ENCODE data around the gene JADE1. TPM values are rescaled to one million over a fixed set of nuclear protein-coding genes. Genes with fewer than 3 reads are reported as not detected.

JADE1 gene
- total RNA-seq, 2 experiments from 2014 or later = 43.1 to 64.0 TPM

DNA sequence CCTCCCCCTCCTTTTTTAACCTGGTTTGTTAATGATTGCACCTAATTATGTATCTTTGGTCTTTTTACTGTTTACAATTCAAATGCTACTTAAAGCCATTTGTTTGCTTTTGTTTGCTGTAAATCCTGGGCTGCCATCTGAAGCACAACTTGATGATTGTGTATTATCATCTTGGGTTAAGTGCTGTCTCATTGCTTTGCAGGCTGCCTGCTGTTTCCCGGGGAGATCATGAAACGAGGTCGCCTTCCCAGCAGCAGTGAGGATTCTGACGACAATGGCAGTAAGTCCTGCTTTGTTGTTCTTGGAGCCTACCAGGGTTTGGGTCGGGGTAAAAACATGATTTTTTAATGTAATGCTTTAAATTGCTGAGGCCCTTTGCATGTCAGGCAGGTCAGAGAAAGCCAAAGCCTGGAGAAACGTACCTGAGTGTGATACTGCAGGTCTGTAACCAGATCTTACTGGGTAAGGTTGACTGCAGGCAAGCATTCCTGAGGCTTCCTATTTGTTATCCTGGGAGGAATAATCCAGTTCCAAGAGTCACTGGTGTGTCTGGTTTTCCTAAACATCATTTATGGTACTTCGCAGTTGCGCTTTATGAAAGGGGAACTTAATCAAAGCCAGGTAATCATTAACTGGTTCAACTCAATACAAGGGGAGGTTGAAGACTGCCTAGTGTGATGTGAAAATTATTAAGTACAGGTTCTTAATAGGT is 22.2 kb downstream of the JADE1 start:
- no peak for TF ChIP-seq CTCF (conservative IDR thresholded peaks at IDR 0.05; ENCODE audit: low read length)
- no peak for TF ChIP-seq EZH2phosphoT487 (IDR thresholded peaks at IDR 0.05; ENCODE audit: borderline replicate concordance, low read depth, low read length)
- no peaks in the 10 kb centered on the region for H3K9me3 ChIP-seq (ENCODE audit: low read length)
- BruUV-seq (replicated peaks) = no TSS peak
- ChIA-PET CTCF (ENCODE audit: unreplicated experiment) (interaction anchor here (1.0 kb wide), 1 partner anchor 11 kb away, joined by 4 read pairs; no protein-coding TSS in a partner anchor), POLR2A (interaction anchor here (0.8 to 6.9 kb wide), 3 partner anchors 9 to 18 kb away, joined by 4 to 62 read pairs (median 8); no protein-coding TSS in a partner anchor)
- peak overlapping the region; percentile 84 for H3K27ac ChIP-seq (ENCODE audit: low read depth, low read length, poor library complexity, severe bottlenecking)
- no peaks in the 10 kb centered on the region for H3K9me2 ChIP-seq (ENCODE audit: insufficient read depth, low read length)
- intact Hi-C loops (cut with micrococcal nuclease; ENCODE audit: unreplicated experiment) = loop anchor here (2.0 kb wide), 1 partner anchor 21 kb away; no protein-coding TSS in a partner anchor
- H3K4me1 ChIP-seq (ENCODE audit: insufficient read depth, low read length, poor library complexity, severe bottlenecking) = peaks cover 63% of the 10 kb centered on the region
- no peak for DNase-seq (ENCODE audit: low spot score)
- peaks cover 49% of the 10 kb centered on the region for H4K20me1 ChIP-seq (ENCODE audit: insufficient read depth, low read length)
- peaks cover 98% of the 10 kb centered on the region for H3K79me2 ChIP-seq (ENCODE audit: insufficient read depth, low read depth, low read length)
- peaks cover 93% of the 10 kb centered on the region for H3K36me3 ChIP-seq (ENCODE audit: insufficient read depth, low read length)
- peak overlapping the region; percentile 70 for H3K4me2 ChIP-seq (ENCODE audit: low read length)
- no peak overlapping the region for H2AFZ ChIP-seq (ENCODE audit: low read length)
- peak overlapping the region; percentile 41 for H3K4me3 ChIP-seq (ENCODE audit: low read depth, low read length, poor library complexity, severe bottlenecking)

- peak overlapping the region; percentile 70; the same call in 1 of the 2 replicates for H3K4me2 ChIP-seq (ENCODE audit: low read length)
- no peak overlapping the region for H3K4me3 ChIP-seq (ENCODE audit: low read depth, low read length, poor library complexity, severe bottlenecking)
- H3K9me2 ChIP-seq (ENCODE audit: insufficient read depth, low read length) = no peaks in the 10 kb centered on the region
- intact Hi-C loops (cut with micrococcal nuclease; ENCODE audit: unreplicated experiment) = no loop called here
- no peak overlapping the region for H3K27ac ChIP-seq (ENCODE audit: low read depth, low read length, poor library complexity, severe bottlenecking)
- H3K36me3 ChIP-seq (ENCODE audit: insufficient read depth, low read length) = peaks cover 93% of the 10 kb centered on the region
- H3K9me3 ChIP-seq (ENCODE audit: low read length) = no peaks in the 10 kb centered on the region
- peaks cover 57% of the 10 kb centered on the region for H3K4me1 ChIP-seq (ENCODE audit: insufficient read depth, low read length, poor library complexity, severe bottlenecking)
- H4K20me1 ChIP-seq (ENCODE audit: insufficient read depth, low read length) = peaks cover 44% of the 10 kb centered on the region
- ChIA-PET POLR2A (interaction anchor here (0.8 to 6.9 kb wide), 3 partner anchors 9 to 19 kb away, joined by 4 to 62 read pairs (median 8); no protein-coding TSS in a partner anchor), CTCF (ENCODE audit: unreplicated experiment) (interaction anchor here (1.0 kb wide), 1 partner anchor 12 kb away, joined by 4 read pairs; no protein-coding TSS in a partner anchor)
- TSS peak; percentile 9 for BruUV-seq (replicated peaks)
- peaks cover 98% of the 10 kb centered on the region for H3K79me2 ChIP-seq (ENCODE audit: insufficient read depth, low read depth, low read length)
- TF ChIP-seq CTCF (conservative IDR thresholded peaks at IDR 0.05; ENCODE audit: low read length) (no peak), EZH2phosphoT487 (IDR thresholded peaks at IDR 0.05; ENCODE audit: borderline replicate concordance, low read depth, low read length) (no peak)
- no peak for DNase-seq (ENCODE audit: low spot score)
- no peak overlapping the region for H2AFZ ChIP-seq (ENCODE audit: low read length)
These were observed 22.7 kb downstream of the JADE1 start for GRCh38 chr4:128832243-128832625.

Data from OCI-LY7 (cell line).